ENCODE results near the gene PPP1R1C. TPM values are rescaled to one million over a fixed set of nuclear protein-coding genes. Genes with fewer than 3 reads are reported as not detected.

Gene PPP1R1C
- total RNA-seq, 4 donors from 2014 or later, result 0.96 to 4.3 TPM; not detected in 2

- 43 to 50% methylated on average over 1 of the region's 1 CpG for WGBS, 2 donors (ENCODE audit: low coverage in 1 of 2)
- Histone ChIP-seq H3K4me1 (peaks cover 0 to 14% (median 7%) of the 10 kb centered on the region in 4 donors), H3K27me3 (no peaks in the 10 kb centered on the region), H3K27ac (no peak overlapping the region), H3K36me3 (no peaks in the 10 kb centered on the region), H3K9me3 (no peaks in the 10 kb centered on the region), H3K4me3 (no peak overlapping the region)
- DNase-seq, result no peak
- TF ChIP-seq POLR2A (IDR thresholded peaks at IDR 0.05), result no peak
- no peak for TF ChIP-seq CTCF (IDR thresholded peaks at IDR 0.05)
- TF ChIP-seq EP300 (IDR thresholded peaks at IDR 0.05; ENCODE audit: low read depth), result no peak
- no peak for TF ChIP-seq POLR2AphosphoS5 (IDR thresholded peaks at IDR 0.05)
- intact Hi-C loops (cut with DNase I; ENCODE audit: low total_unique reads), result no loop called here
- in situ Hi-C loops (cut with MboI; ENCODE audit: low pct_ligation_motif_present in 1 of 4, low pct_unique_long_range_greater_than_20kb in 1 of 4, low sequenced_read_pairs in 3 of 4), result loop anchor here in 1 of 4 donors (25.0 kb wide), 1 partner anchor 361 kb away; no protein-coding TSS in a partner anchor
Measured at GRCh38 chr2:182098648-182099047, 113.0 kb downstream of the PPP1R1C start.

- TF ChIP-seq CTCF (IDR thresholded peaks at IDR 0.05) (peak in 1 of 5 experiments; percentile 19), EP300 (IDR thresholded peaks at IDR 0.05; ENCODE audit: low read depth) (no peak)
- no peak overlapping the region for H3K27ac ChIP-seq
- H3K27me3 ChIP-seq, result no peaks in the 10 kb centered on the region
- no peaks in the 10 kb centered on the region for H3K36me3 ChIP-seq
- intact Hi-C loops (cut with DNase I; ENCODE audit: low total_unique reads), result no loop called here
- in situ Hi-C loops (cut with MboI; ENCODE audit: low pct_ligation_motif_present in 1 of 4, low pct_unique_long_range_greater_than_20kb in 1 of 4, low sequenced_read_pairs in 3 of 4), result no loop called here
- no peak for DNase-seq
- H3K9me3 ChIP-seq, result no peaks in the 10 kb centered on the region
- H3K4me3 ChIP-seq, result no peak overlapping the region
- peaks cover 0 to 14% (median 7%) of the 10 kb centered on the region in 4 donors for H3K4me1 ChIP-seq
Measured at GRCh38 chr2:182101263-182101662, 115.6 kb downstream of the PPP1R1C start.

- no peaks in the 10 kb centered on the region for H3K36me3 ChIP-seq
- no peak overlapping the region for H3K4me3 ChIP-seq
- intact Hi-C loops (cut with DNase I; ENCODE audit: low total_unique reads) (no loop called here), in situ Hi-C loops (cut with MboI; ENCODE audit: low pct_ligation_motif_present in 1 of 4, low pct_unique_long_range_greater_than_20kb in 1 of 4, low sequenced_read_pairs in 3 of 4) (no loop called here)
- H3K9me3 ChIP-seq, result no peaks in the 10 kb centered on the region
- DNase-seq, result no peak
- 76 to 81% methylated on average over 5 of the region's 5 CpGs for WGBS, 2 donors (ENCODE audit: low coverage in 1 of 2)
- H3K27ac ChIP-seq, result no peak overlapping the region
- peaks cover 0 to 6% (median 4%) of the 10 kb centered on the region in 4 donors for H3K4me1 ChIP-seq
- H3K27me3 ChIP-seq, result no peaks in the 10 kb centered on the region
- TF ChIP-seq CTCF (IDR thresholded peaks at IDR 0.05) (no peak), POLR2A (IDR thresholded peaks at IDR 0.05) (no peak), EP300 (IDR thresholded peaks at IDR 0.05; ENCODE audit: low read depth) (no peak), POLR2AphosphoS5 (IDR thresholded peaks at IDR 0.05) (no peak)
Measured at GRCh38 chr2:182103526-182103925, 117.9 kb downstream of the PPP1R1C start.

DNA sequence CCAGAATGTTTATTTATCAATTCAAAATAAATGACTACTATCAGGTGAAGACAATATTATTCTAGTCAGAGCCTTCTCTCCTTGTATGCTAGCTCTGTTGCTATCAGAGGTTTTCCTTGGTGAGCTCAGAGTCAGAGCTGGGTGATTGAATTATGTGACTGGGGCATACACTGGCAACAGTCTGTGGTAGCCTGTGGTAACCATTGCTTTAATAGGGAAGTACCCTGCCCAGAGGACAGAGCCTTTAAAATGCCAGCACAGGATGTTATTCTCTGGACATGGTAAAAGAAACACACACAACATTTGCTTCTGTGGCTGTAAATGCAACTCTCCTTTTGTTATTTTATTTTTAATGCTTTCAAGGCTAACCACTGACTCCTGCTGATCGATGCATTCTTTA, 124.7 kb downstream of the PPP1R1C start:
- no peaks in the 10 kb centered on the region for H3K4me1 ChIP-seq
- intact Hi-C loops (cut with DNase I; ENCODE audit: low total_unique reads), result no loop called here

More for the DNA sequence above, 124.7 kb downstream of the PPP1R1C start:
- no peak for TF ChIP-seq POLR2A (IDR thresholded peaks at IDR 0.05)
- no peak for TF ChIP-seq EP300 (IDR thresholded peaks at IDR 0.05; ENCODE audit: low read depth)
- no peak for TF ChIP-seq POLR2AphosphoS5 (IDR thresholded peaks at IDR 0.05)
- no peak for TF ChIP-seq CTCF (IDR thresholded peaks at IDR 0.05)
- in situ Hi-C loops (cut with MboI; ENCODE audit: low pct_ligation_motif_present in 1 of 4, low pct_unique_long_range_greater_than_20kb in 1 of 4, low sequenced_read_pairs in 3 of 4), result no loop called here
- no peak for DNase-seq
- Histone ChIP-seq H3K27me3 (no peaks in the 10 kb centered on the region), H3K36me3 (no peaks in the 10 kb centered on the region), H3K4me3 (no peak overlapping the region), H3K27ac (no peak overlapping the region), H3K9me3 (no peaks in the 10 kb centered on the region)
- WGBS, 2 donors (ENCODE audit: low coverage in 1 of 2), result 83 to 92% methylated on average over 1 of the region's 1 CpG

Measured in transverse colon (tissue), 4 donors.